HepG2 (cell line): ENCODE results near the gene PAPPA2. TPM values are rescaled to one million over a fixed set of nuclear protein-coding genes. Genes with fewer than 3 reads are reported as not detected.

Experiments used
- ATAC-seq: fragments of 200-7000 bp; cut with Tn5 transposase; 3 replicates; pipeline ENCODE4 v1.9.1; 2020; ENCODE audit warnings: mild to moderate bottlenecking, moderate library complexity
- BruUV-seq: library from RNA; stranded (reverse); fragments of 400-500 nt; replicated peaks from 2 replicates; lab custom pipeline; 2021; lab: Mats Ljungman, UMichigan
- CTCF ChIA-PET: fragments of 300-600 bp; formaldehyde crosslinking; extraction: SDS; loops from one replicate; lab custom pipeline; 2021; ENCODE audit warnings: low total read pairs, inconsistent platforms, low intra/inter-chr PET ratio; lab: Yijun Ruan, JAX
- POLR2A ChIA-PET: fragments of 350-600 bp; sonication (Branson Sonifier 250); formaldehyde crosslinking; loops from one replicate; lab custom pipeline; 2020; ENCODE audit warnings: antibody characterized with exemption, inconsistent platforms; lab: Yijun Ruan, JAX
- DNase-seq: peaks from one replicate; pipeline ENCODE4 v3.0.0-alpha.2; 2015; ENCODE audit warnings: low spot score
- FAIRE-seq: peaks from 3 replicates; lab custom pipeline; 2011; peaks lifted over from hg19 to GRCh38; lab: Jason Lieb, UNC
- H2AFZ ChIP-seq: one replicate; pipeline ENCODE4 v1.6.1; 2011; ENCODE audit warnings: low read length, inconsistent platforms
- H3K27ac ChIP-seq: fragments of 300-600 bp; 3 replicates; pipeline ENCODE4 v1.8.0; 2011; ENCODE audit warnings: mixed run types, mild to moderate bottlenecking, mixed read lengths, low read length, inconsistent platforms; ENCODE audit not compliant: insufficient read depth; ENCODE audit errors: extremely low read length
- H3K27me3 ChIP-seq, 2 experiments: fragments of 200-600 bp in 1 of 2; 2 replicates in 1 of 2; 3 replicates in 1 of 2; pipeline versions ENCODE4 v1.6.0 to v1.8.0; 2011; ENCODE audit warnings: low read length in 2 of 2, mild to moderate bottlenecking in 2 of 2, moderate library complexity in 2 of 2, inconsistent platforms in 1 of 2; ENCODE audit not compliant: insufficient read depth in 2 of 2, control insufficient read depth in 1 of 2
- H3K36me3 ChIP-seq, 2 experiments: fragments of 200-600 bp in 1 of 2; replicated peaks in 1 of 2; 2 replicates in 1 of 2; 3 replicates in 1 of 2; pipeline versions ENCODE4 v1.5.1 to v1.8.0; 2011; ENCODE audit warnings: low read length in 2 of 2, inconsistent platforms in 1 of 2; ENCODE audit not compliant: insufficient read depth in 2 of 2, control insufficient read depth in 1 of 2
- H3K4me1 ChIP-seq: 2 replicates; pipeline ENCODE4 v1.5.1; 2012; ENCODE audit warnings: low read length, inconsistent platforms; ENCODE audit not compliant: insufficient read depth
- H3K4me2 ChIP-seq: 2 replicates; pipeline ENCODE4 v1.6.0; 2011; ENCODE audit warnings: low read depth, low read length, inconsistent platforms
- H3K4me3 ChIP-seq, 3 experiments: fragments of 200-600 bp in 1 of 3; sonication (generic), shearing (Covaris generic) in 1 of 3; replicated peaks in 1 of 3; 2 replicates each; pipeline ENCODE4 v1.5.1; 2011 to 2016; ENCODE audit warnings: low read length in 3 of 3, inconsistent platforms in 2 of 3, low read depth in 2 of 3, mild to moderate bottlenecking in 2 of 3, control low read depth in 1 of 3, mixed read lengths in 1 of 3; ENCODE audit not compliant: insufficient read depth in 1 of 3
- H3K79me2 ChIP-seq: one replicate; pipeline ENCODE4 v1.6.1; 2011; ENCODE audit warnings: low read length, inconsistent platforms; ENCODE audit not compliant: insufficient read depth
- H3K9ac ChIP-seq: 2 replicates; pipeline ENCODE4 v1.6.0; 2011; ENCODE audit warnings: mild to moderate bottlenecking, low read depth, low read length, inconsistent platforms; ENCODE audit not compliant: insufficient read depth
- H3K9me3 ChIP-seq: 2 replicates; pipeline ENCODE4 v1.5.1; 2012; ENCODE audit warnings: mild to moderate bottlenecking, low read length
- H4K20me1 ChIP-seq: 2 replicates; pipeline ENCODE4 v1.6.0; 2011; ENCODE audit warnings: inconsistent platforms, mild to moderate bottlenecking, low read length, moderate library complexity; ENCODE audit not compliant: insufficient read depth
- EEA1 ChIP-seq: sonication (generic); formaldehyde crosslinking; IDR thresholded peaks from 2 replicates; pipeline ENCODE4 v1.5.1; 2020; ENCODE audit warnings: mild to moderate bottlenecking, missing genetic modification reagents, borderline replicate concordance
- GFI1 ChIP-seq: sonication (generic); formaldehyde crosslinking; IDR thresholded peaks from 2 replicates; pipeline ENCODE4 v1.5.0; 2020; ENCODE audit warnings: missing genetic modification reagents, mild to moderate bottlenecking, borderline replicate concordance
- GZF1 ChIP-seq: sonication (generic); formaldehyde crosslinking; IDR thresholded peaks from 2 replicates; pipeline ENCODE4 v1.5.1; 2020; ENCODE audit warnings: mild to moderate bottlenecking, missing genetic modification reagents
- NCOR1 ChIP-seq: fragments of 200-600 bp; sonication (generic); IDR thresholded peaks from 2 replicates; pipeline ENCODE4 v1.7.0; 2017; ENCODE audit warnings: antibody characterized with exemption, low read length, borderline replicate concordance
- NFE2L2 ChIP-seq: fragments of 150-350 bp; IDR thresholded peaks from 2 replicates; pipeline ENCODE4 v1.6.1; 2014; ENCODE audit warnings: low read length
- NR3C1 ChIP-seq: sonication (generic); formaldehyde crosslinking; IDR thresholded peaks from 2 replicates; pipeline ENCODE4 v1.4.0; 2020; ENCODE audit warnings: missing genetic modification reagents
- PATZ1 ChIP-seq: sonication (generic); formaldehyde crosslinking; IDR thresholded peaks from 2 replicates; pipeline ENCODE4 v1.4.0; 2020; ENCODE audit warnings: missing genetic modification reagents
- PHF8 ChIP-seq: sonication (generic); formaldehyde crosslinking; IDR thresholded peaks from 2 replicates; pipeline ENCODE4 v1.5.0; 2020; ENCODE audit warnings: missing genetic modification reagents
- PRDM10 ChIP-seq: sonication (generic); formaldehyde crosslinking; IDR thresholded peaks from 2 replicates; pipeline ENCODE4 v1.4.0; 2020; ENCODE audit warnings: low read depth, missing genetic modification reagents
- SMYD3 ChIP-seq: sonication (generic); formaldehyde crosslinking; IDR thresholded peaks from 2 replicates; pipeline ENCODE4 v1.8.1; 2023; ENCODE audit warnings: mild to moderate bottlenecking, missing genetic modification reagents
- SRF ChIP-seq: IDR thresholded peaks from 2 replicates; pipeline ENCODE4 v1.6.1; 2011; ENCODE audit warnings: mild to moderate bottlenecking, low read depth, low read length, moderate library complexity
- THAP9 ChIP-seq: sonication (generic); formaldehyde crosslinking; IDR thresholded peaks from 2 replicates; pipeline ENCODE4; 2020; ENCODE audit warnings: missing genetic modification reagents, mild to moderate bottlenecking, borderline replicate concordance
- ZNF543 ChIP-seq: sonication (generic); formaldehyde crosslinking; IDR thresholded peaks from 2 replicates; pipeline ENCODE4 v1.4.0; 2020; ENCODE audit warnings: mild to moderate bottlenecking, missing genetic modification reagents
- ZNF644 ChIP-seq: IDR thresholded peaks from 2 replicates; pipeline ENCODE4 v1.6.1; 2016; ENCODE audit warnings: low read depth
- ZNF790 ChIP-seq: sonication (generic); formaldehyde crosslinking; IDR thresholded peaks from 2 replicates; pipeline ENCODE4 v1.8.0; 2022; ENCODE audit warnings: missing genetic modification reagents, mild to moderate bottlenecking, borderline replicate concordance
- WGBS: methylation state at CpG from one replicate; pipeline ENCODE4 v1.1.6; 2017; ENCODE audit warnings: low lambda C conversion rate; 5-methylcytosine and 5-hydroxymethylcytosine counted together
- in situ Hi-C: cut with HindIII; loops from 2 replicates; pipeline ENCODE4 v1.10.0; 2017; ENCODE audit warnings: low pct_unique_long_range_greater_than_20kb; ENCODE audit not compliant: extremely low pct_ligation_motif_present
- intact Hi-C: fragments of 100-400 bp; cut with micrococcal nuclease; formaldehyde crosslinking; loops from one replicate; pipeline ENCODE4 v1.10.0; 2022; ENCODE audit not compliant: unreplicated experiment
- polyA plus RNA-seq, 8 experiments: library from polyadenylated mRNA; depleted of rRNA in 3 of 8; stranded (reverse) in 7 of 8; unstranded in 1 of 8; fragments of >200 nt; fragmentation: Illumina TruSeq in 4 of 8; extraction: Trizol in 4 of 8; gene quantifications; 2 replicates each; pipeline versions ENCODE4 v1.2.1 to v1.2.3, GENCODE V29; 2011 to 2016; ENCODE audit warnings: low read depth in 4 of 8, missing spikeins in 1 of 8, mixed read lengths in 1 of 8; ENCODE audit not compliant: insufficient read depth in 1 of 8
- total RNA-seq, 5 experiments: library from RNA; depleted of rRNA; stranded (reverse); fragments of >200 nt; fragmentation: Illumina TruSeq; extraction: Trizol; gene quantifications; 2 replicates each; pipeline ENCODE4 v1.2.3, GENCODE V29; 2016; ENCODE audit warnings: low read depth in 1 of 5

The PAPPA2 gene
- total and polyA plus RNA-seq, 2 of the 13 experiments (the other 11 are each of a cell fraction or from before 2014, with no cell fraction given), result 0.01 TPM; not detected in 1

- TF ChIP-seq EEA1 (CRISPR knock-in tag) (no peak), SMYD3 (CRISPR knock-in tag) (no peak), PRDM10 (no peak), SRF (no peak)
These were observed 36.7 kb downstream of the PAPPA2 start (continued) for GRCh38 chr1:176499671-176500070.

- intact Hi-C loops, result no loop called here
- H3K4me1 ChIP-seq, result no peaks in the 10 kb centered on the region
- WGBS, result 0% methylated on average over 2 of the region's 2 CpGs
- H3K79me2 ChIP-seq, result no peaks in the 10 kb centered on the region
- no peak for ATAC-seq
- no peaks in the 10 kb centered on the region for H3K27me3 ChIP-seq
- no peak for DNase-seq
- ChIA-PET POLR2A (no interaction called here), CTCF (no interaction called here)
- in situ Hi-C loops, result no loop called here
- no peak overlapping the region for H2AFZ ChIP-seq
- no peaks in the 10 kb centered on the region for H3K9me3 ChIP-seq
- H4K20me1 ChIP-seq, result no peaks in the 10 kb centered on the region
- no peak overlapping the region for H3K27ac ChIP-seq
- BruUV-seq, result no TSS peak
- no peak overlapping the region for H3K9ac ChIP-seq
- H3K4me2 ChIP-seq, result no peak overlapping the region
- no peak for FAIRE-seq
- no peaks in the 10 kb centered on the region for H3K36me3 ChIP-seq
- no peak overlapping the region for H3K4me3 ChIP-seq
- TF ChIP-seq NCOR1 (no peak), ZNF644 (CRISPR knock-in tag) (no peak), PHF8 (CRISPR knock-in tag) (no peak), PATZ1 (CRISPR knock-in tag) (no peak), GZF1 (no peak), GFI1 (CRISPR knock-in tag) (no peak), THAP9 (no peak), ZNF790 (no peak), NR3C1 (CRISPR knock-in tag) (no peak), NFE2L2 (no peak), ZNF543 (no peak)
These were observed 38.6 kb downstream of the PAPPA2 start for GRCh38 chr1:176501599-176501998.
